NCI-H524 (cell line): ENCODE data around the gene MRPL54.

Experiments
- DNase-seq, 2 experiments: peaks; one replicate each; lab custom pipeline; 2025; lab: John Stamatoyannopoulos, UW

MRPL54 gene

DNA sequence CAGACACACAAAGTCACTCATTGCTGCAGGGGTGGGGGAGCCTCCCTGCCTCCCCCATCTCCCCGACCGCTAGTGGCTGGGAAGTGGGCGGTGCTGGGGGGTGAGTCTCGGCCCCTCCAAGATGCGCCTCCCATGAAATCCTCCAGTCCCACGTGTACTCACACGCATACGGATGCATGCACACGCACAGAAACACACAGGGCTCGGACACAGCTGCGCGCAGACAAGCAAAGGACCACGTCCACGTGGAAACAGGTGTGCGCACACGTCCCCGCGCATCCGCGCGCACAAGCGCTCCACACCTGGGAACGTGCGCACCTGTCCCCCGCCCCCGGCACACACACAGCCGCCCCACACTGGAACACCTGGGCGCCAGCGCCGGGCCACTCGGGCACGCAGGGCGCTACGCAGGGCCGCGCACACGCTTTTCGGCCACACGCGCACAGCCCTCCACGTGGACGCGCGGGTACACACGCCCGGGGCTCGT is 23.0 kb downstream of the MRPL54 start:
- DNase-seq, result no peak

DNA sequence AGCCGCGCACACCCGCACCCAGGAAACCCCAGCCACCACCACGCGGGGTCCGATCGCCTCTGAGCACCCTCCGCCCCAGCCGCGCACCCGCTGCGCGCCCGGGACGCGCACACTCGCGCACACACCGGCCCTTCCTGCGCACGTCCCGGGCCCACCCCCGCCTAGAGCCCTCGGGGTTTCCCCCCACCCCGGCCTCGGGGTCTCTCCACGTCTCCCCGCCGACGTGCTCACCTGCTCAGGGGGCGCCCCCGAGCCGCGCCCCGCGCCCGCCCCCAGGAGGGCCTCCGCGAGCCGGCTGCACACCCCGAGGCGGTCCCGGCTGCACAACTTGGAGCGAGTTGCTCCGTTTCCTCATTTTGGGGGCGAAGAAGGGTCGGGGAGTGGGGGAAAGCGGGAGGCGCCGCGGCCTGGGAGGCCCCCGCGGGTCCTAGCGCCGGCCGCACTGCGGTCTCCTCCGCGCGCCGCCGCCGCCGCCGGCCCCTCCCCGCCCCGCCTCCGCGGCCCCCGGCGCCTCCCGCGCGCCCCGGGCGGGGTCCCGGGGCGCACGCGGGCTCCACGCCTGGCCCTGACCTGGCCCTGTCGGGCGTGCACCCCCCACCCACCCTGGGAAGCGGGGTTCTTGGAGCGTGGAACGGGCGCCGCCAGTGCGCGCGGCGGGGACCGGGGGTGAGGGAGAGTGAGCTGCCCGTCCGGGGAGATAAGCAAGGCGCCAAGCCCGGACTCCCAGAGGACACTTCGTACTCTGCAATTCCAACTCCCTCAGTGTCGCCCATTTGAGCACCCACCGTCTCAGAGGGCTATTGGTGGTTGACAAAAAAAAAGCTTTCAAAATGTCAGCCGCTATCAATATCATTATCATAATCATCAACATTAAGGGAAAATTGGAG is 23.7 kb downstream of the MRPL54 start, which contains the start of gene MATK:
MATK (minus strand) TSS at position 444 of the 887 bp plus-strand sequence. CDS start 1,246 bp downstream, outside the sequence.
- DNase-seq, result no peak

GRCh38 chr19:3788996-3789778 is 26.7 kb downstream of the MRPL54 start:
- DNase-seq, result no peak

GRCh38 chr19:3790209-3790734 is 27.8 kb downstream of the MRPL54 start:
- no peak for DNase-seq

DNA sequence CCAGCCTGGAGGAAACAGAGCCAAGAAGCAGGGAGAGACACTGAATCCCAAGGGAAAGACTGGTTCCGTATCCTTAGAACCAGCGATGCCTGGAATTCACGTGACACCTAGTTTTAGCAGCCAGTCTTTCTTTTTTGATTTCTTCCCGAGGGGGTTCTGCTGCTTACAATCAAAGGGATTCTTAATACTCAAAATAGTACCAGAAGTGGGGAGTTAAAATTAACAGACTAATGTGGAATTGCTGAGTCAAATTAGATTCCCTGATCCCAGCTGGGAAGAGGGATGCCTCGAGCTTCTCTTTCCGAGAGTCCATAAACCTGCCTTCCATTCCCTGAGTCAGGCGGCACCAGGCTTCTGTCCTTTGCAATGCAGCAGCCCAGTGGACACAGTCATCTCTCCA is 28.5 kb downstream of the MRPL54 start:
- DNase-seq, result no peak

- no peak for DNase-seq
Observed at GRCh38 chr19:3792114-3792513, 29.6 kb downstream of the MRPL54 start.

GRCh38 chr19:3793799-3794198 is 31.3 kb downstream of the MRPL54 start:
- DNase-seq, result no peak

- DNase-seq, result no peak
Observed at GRCh38 chr19:3796358-3796757, 33.9 kb downstream of the MRPL54 start.

DNA sequence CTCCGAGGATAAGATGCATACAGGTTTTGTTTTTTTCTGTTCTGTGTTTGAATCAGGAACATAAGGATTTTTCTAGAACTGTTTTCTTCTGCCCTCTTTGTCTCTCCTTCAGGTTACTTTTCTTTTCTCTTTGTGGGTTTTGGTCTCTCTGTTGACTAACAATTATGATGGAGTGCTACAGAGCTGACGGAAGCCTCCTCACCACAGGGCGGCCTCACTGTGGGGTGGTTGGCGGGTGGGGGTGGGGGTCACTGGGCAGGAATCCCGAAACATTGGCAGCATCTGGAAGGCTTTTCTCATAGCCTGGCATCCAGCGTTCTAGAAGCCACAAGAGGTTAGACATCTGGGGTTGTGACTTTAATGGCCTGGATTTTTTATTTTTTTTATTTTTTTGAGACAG is 35.7 kb downstream of the MRPL54 start:
- DNase-seq, result no peak

GRCh38 chr19:3800996-3801395 is 38.5 kb downstream of the MRPL54 start:
- DNase-seq, result no peak

- peak; percentile 49 to 75 for DNase-seq
Observed at GRCh38 chr19:3801412-3802096, 39.1 kb downstream of the MRPL54 start.

DNA sequence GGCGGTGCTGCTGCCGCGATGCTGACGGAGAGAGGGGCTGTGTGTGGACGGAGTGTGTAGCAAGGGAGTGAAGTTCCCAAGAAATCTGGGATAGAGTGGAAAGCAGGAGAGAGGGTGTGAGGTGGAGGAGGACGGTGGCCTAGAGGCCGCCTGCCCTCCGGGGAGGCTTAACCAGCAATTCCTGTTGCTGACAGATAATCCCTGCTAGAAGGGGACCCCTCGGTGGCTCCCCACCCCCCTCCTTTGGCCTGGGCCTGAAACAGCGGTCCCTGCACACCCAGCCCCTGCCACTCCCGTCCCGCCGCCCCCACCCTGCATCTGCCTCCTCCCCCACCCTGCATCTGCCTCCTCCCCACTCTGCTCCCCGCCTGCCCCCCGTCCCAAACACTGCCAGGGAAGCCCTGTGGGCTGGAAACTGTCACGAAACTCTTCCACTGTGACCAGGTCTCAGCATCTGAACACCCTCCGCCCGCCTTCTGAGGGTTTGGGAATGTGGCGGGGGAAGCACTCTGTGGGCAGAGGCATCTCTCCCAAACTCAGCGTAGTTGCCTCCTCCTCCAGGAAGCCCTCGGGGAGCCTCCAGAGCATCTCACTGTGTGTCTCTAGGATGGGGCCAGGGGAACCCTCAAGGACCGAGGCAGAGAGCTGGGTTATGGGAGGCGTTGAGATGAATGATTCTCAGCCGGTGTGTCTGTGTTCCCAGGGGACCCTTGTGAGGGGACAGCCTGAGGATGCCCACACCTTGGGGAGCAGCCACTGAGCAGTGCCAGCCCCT is 40.8 kb downstream of the MRPL54 start:
- no peak for DNase-seq

DNA sequence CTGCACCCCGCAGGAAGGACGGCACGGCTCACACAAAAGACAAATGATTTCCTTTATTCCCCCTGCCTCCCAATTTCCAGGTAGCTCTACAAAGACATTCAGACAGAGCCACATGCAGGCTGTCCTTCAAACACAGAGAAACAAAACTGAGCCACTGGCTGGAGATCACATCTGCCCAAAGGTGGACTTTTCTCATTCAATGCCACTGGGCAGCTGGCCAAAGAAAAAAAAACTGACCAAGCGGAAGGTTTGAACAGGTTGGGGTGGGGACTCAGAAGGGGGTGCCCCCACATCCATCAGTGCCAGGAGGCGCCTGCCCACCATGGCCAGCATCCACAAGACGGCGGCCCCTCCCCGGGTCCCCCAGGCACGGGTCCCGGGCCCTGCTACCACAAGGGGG is 41.5 kb downstream of the MRPL54 start:
- no peak for DNase-seq

DNA sequence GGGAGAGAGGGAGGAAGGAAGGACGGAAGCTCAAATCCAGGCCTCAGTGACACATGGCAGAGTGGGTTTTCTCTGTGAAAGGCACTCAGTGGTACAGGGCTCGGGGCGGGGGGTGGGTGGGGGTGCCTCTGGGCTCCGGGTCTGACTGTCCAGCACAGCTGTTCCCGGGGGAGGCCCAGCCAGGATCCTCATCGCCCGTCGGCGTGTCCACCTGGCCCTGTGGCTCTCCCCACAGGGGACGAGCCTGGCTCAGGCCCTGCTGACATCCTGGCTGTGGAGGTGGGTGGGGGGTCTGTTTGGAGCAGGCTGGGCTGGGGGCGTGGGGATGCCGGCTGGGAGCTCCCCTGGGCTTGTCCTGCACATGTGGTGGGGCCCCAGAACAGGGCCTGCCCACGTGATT is 41.9 kb downstream of the MRPL54 start:
- no peak for DNase-seq

GRCh38 chr19:3805859-3806258 is 43.4 kb downstream of the MRPL54 start:
- DNase-seq, result no peak

- no peak for DNase-seq
Observed at GRCh38 chr19:3807131-3807480, 44.6 kb downstream of the MRPL54 start.

DNA sequence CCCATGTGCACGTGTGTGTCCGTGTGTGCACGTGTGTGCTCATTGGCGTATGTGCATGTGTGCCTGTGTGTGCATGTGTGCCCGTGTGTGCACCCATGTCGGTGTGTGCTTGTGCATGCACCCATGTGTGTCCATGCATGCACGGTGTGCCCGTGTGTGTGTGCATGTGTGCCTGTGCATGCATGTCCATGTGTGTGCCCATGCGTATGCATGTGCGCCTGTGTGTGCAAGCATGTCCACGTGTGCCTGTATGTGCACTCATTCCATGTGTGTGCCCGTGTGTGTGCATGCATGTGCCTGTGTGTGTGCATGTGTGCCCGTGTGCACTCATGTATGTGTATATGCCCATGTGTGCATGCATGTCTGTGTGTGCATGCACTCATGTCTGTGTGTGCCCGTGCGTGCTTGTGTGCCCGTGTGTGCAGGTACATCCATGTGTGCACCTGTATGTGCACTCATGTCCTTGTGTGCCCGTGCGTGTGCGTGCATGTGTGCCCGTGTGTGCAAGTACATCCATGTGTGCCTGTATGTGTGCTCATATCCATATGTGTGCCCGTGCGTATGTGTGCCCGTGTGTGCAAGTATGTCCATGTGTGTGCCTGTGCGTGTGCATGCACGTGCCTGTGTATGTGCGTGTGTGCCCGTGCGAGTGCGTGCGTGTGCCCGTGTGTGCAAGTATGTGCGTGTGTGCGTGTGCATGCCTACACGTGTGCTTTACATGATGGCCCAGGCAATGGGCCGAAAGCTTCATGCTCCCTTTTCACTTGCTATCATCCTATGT is 45.3 kb downstream of the MRPL54 start:
- DNase-seq, result no peak

DNA sequence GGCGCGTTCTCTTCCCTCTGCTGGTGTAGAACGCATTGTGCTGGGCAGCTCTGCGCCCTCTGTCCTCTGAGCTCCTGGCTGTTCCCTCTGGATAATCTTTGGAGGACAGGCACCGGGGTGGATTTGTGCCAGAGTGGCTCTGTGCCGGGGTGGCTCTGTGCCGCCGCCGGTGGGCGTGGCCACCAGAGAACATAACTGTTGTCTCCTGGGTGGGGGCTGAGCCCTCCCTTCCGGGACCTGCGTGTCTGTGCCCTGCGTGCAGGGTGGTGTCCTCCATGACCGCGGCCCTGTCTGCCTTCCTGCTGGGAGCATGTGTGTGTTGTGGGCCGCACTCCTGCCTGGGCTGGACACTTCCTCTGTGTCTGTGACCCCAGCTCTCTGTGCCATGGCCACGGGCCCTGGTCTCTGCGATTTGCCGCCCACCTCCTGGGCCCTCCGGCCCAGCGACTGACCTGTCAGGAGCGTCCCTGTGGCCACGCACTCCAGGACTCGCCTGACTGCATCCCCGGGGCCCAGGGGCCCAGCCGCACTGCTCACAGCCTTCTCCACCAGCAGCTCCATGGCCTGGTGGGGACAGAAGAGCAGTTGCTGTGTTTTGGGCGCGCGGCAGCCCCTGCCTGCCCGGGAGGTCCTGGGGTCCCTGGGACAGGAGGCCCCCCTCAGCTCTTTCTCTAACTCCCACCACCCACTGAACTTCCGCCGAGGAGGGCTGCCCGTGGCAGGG is 46.1 kb downstream of the MRPL54 start:
- no peak for DNase-seq

GRCh38 chr19:3809881-3810707 is 47.6 kb downstream of the MRPL54 start:
- DNase-seq, result no peak
